DOHH2 (cell line): ENCODE results near the gene GBF1.

Experiments used
- EZH2phosphoT487 ChIP-seq: fragments of 200-600 bp; sonication (generic); IDR thresholded peaks from 2 replicates; pipeline ENCODE4 v1.6.1; 2017; ENCODE audit warnings: borderline replicate concordance, mild to moderate bottlenecking, antibody characterized with exemption, low read length, moderate library complexity, mixed read lengths
- TF ChIP-seq, protein P1 (sequence below): fragments of 200-600 bp; sonication (generic); IDR thresholded peaks from one replicate; pipeline ENCODE4 v1.5.1; 2014; ENCODE audit warnings: antibody characterized with exemption, mild to moderate bottlenecking, low read depth, low read length; ENCODE audit not compliant: poor library complexity, severe bottlenecking

GRCh38 chr10:102287538-102287937, 42.2 kb downstream of the GBF1 start:
- TF ChIP-seq, protein P1, sequence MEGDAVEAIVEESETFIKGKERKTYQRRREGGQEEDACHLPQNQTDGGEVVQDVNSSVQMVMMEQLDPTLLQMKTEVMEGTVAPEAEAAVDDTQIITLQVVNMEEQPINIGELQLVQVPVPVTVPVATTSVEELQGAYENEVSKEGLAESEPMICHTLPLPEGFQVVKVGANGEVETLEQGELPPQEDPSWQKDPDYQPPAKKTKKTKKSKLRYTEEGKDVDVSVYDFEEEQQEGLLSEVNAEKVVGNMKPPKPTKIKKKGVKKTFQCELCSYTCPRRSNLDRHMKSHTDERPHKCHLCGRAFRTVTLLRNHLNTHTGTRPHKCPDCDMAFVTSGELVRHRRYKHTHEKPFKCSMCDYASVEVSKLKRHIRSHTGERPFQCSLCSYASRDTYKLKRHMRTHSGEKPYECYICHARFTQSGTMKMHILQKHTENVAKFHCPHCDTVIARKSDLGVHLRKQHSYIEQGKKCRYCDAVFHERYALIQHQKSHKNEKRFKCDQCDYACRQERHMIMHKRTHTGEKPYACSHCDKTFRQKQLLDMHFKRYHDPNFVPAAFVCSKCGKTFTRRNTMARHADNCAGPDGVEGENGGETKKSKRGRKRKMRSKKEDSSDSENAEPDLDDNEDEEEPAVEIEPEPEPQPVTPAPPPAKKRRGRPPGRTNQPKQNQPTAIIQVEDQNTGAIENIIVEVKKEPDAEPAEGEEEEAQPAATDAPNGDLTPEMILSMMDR = no peak
- no peak for TF ChIP-seq EZH2phosphoT487
